HCT116 (cell line): ENCODE measurements around the gene GALNT18. TPM values are rescaled to one million over a fixed set of nuclear protein-coding genes. Genes with fewer than 3 reads are reported as not detected.
A peak's percentile ranks its signal among the peaks of the same experiment; 100 is the strongest.

Experiments
- ATAC-seq: fragments of 200-7000 bp; cut with Tn5 transposase; 2 replicates; pipeline ENCODE4 v1.9.1; 2020; ENCODE audit warnings: mild to moderate bottlenecking, moderate library complexity
- BruUV-seq: library from RNA; stranded (reverse); fragments of 400-500 nt; replicated peaks from 2 replicates; lab custom pipeline; 2021; lab: Mats Ljungman, UMichigan
- CTCF ChIA-PET: fragments of 300-600 bp; sonication (Branson Sonifier 250); formaldehyde crosslinking; loops from one replicate; lab custom pipeline; 2021; ENCODE audit warnings: antibody characterized with exemption; lab: Charles Lee
- POLR2A ChIA-PET: fragments of 300-600, 350-600 bp; sonication (Branson Sonifier 250); formaldehyde crosslinking; loops from one replicate; lab custom pipeline; 2021; ENCODE audit warnings: antibody characterized with exemption; lab: Charles Lee
- RAD21 ChIA-PET, 2 experiments: fragments of 300-600 bp; sonication (Branson Sonifier 250); formaldehyde crosslinking; loops; one replicate each; lab custom pipeline; 2023; ENCODE audit warnings: low total read pairs in 2 of 2; ENCODE audit not compliant: uncharacterized antibody in 2 of 2, unreplicated experiment in 2 of 2, low non-redundant PET in 1 of 2; lab: Charles Lee
- DNase-seq: peaks from one replicate; pipeline ENCODE4 v3.0.0-alpha.2; 2010; ENCODE audit warnings: low read depth, low spot score
- H2AFZ ChIP-seq: fragments of 200-600 bp; shearing (Covaris generic), sonication (generic); 2 replicates; pipeline ENCODE4 v1.6.1; 2017; ENCODE audit warnings: low read depth, mixed run types, mixed read lengths, antibody characterized with exemption, low read length; ENCODE audit not compliant: poor library complexity, severe bottlenecking
- H3K27ac ChIP-seq: 2 replicates; pipeline ENCODE4 v1.5.1; 2012; ENCODE audit warnings: low read depth, low read length
- H3K27me3 ChIP-seq: fragments of 200-600 bp; sonication (generic); 2 replicates; pipeline ENCODE4 v1.6.1; 2016; ENCODE audit warnings: mixed run types, low read length, mixed read lengths; ENCODE audit not compliant: insufficient read depth
- H3K36me3 ChIP-seq, 2 experiments: fragments of 200-500 bp in 1 of 2; fragments of 200-600 bp in 1 of 2; sonication (Bioruptor generic) in 1 of 2; sonication (generic) in 1 of 2; 2 replicates each; pipeline versions ENCODE4 v1.5.1 to v1.6.1; 2014 to 2016; ENCODE audit warnings: low read length in 2 of 2, inconsistent platforms in 1 of 2, mixed read lengths in 1 of 2, mixed run types in 1 of 2; ENCODE audit not compliant: insufficient read depth in 2 of 2, control insufficient read depth in 1 of 2
- H3K4me1 ChIP-seq, 2 experiments: fragments of 200-600 bp in 1 of 2; sonication (generic) in 1 of 2; 2 replicates each; pipeline versions ENCODE4 v1.5.1 to v1.6.1; 2012 to 2017; ENCODE audit warnings: low read length in 2 of 2, inconsistent platforms in 1 of 2, mild to moderate bottlenecking in 1 of 2, mixed read lengths in 1 of 2, mixed run types in 1 of 2, moderate library complexity in 1 of 2; ENCODE audit not compliant: insufficient read depth in 2 of 2, control insufficient read depth in 1 of 2
- H3K4me2 ChIP-seq: fragments of 200-600 bp; sonication (generic); 2 replicates; pipeline ENCODE4 v1.6.1; 2017; ENCODE audit warnings: mixed run types, low read length, mixed read lengths
- H3K4me3 ChIP-seq, 2 experiments: fragments of 200-600 bp in 1 of 2; sonication (generic) in 1 of 2; replicated peaks in 1 of 2; 2 replicates each; pipeline ENCODE4 v1.5.1; 2011 to 2016; ENCODE audit warnings: low read length in 2 of 2, control low read depth in 1 of 2, low read depth in 1 of 2, mild to moderate bottlenecking in 1 of 2, mixed read lengths in 1 of 2, mixed run types in 1 of 2
- H3K79me2 ChIP-seq: fragments of 200-600 bp; sonication (generic); 2 replicates; pipeline ENCODE4 v1.6.1; 2017; ENCODE audit warnings: mild to moderate bottlenecking, mixed run types, low read length, moderate library complexity, mixed read lengths; ENCODE audit not compliant: insufficient read depth
- H3K9ac ChIP-seq: fragments of 200-600 bp; sonication (generic); 2 replicates; pipeline ENCODE4 v1.6.1; 2016; ENCODE audit warnings: low read length, mixed read lengths
- H3K9me2 ChIP-seq: fragments of 200-600 bp; sonication (generic), shearing (Covaris generic); 2 replicates; pipeline ENCODE4 v1.6.1; 2017; ENCODE audit warnings: mixed run types, mild to moderate bottlenecking, moderate library complexity; ENCODE audit not compliant: insufficient read depth
- H3K9me3 ChIP-seq, 2 experiments: fragments of 200-500 bp in 1 of 2; fragments of 200-600 bp in 1 of 2; sonication (Bioruptor generic) in 1 of 2; sonication (generic) in 1 of 2; 2 replicates each; pipeline ENCODE4 v1.6.1; 2014 to 2017; ENCODE audit warnings: low read length in 2 of 2, mixed read lengths in 2 of 2, inconsistent platforms in 1 of 2, low read depth in 1 of 2, mild to moderate bottlenecking in 1 of 2, mixed run types in 1 of 2, moderate library complexity in 1 of 2; ENCODE audit not compliant: control insufficient read depth in 1 of 2, insufficient read depth in 1 of 2
- H4K20me1 ChIP-seq: fragments of 200-600 bp; sonication (generic), shearing (Covaris generic); 2 replicates; pipeline ENCODE4 v1.6.1; 2017; ENCODE audit warnings: mixed run types, mild to moderate bottlenecking, moderate library complexity; ENCODE audit not compliant: insufficient read depth
- ATF3 ChIP-seq: IDR thresholded peaks from 2 replicates; pipeline ENCODE4 v1.6.1; 2012
- CBX3 ChIP-seq: IDR thresholded peaks from 2 replicates; pipeline ENCODE4 v1.6.1; 2012; ENCODE audit warnings: low read depth
- CEBPB ChIP-seq: IDR thresholded peaks from 2 replicates; pipeline ENCODE4 v1.6.1; 2012; ENCODE audit warnings: low read depth
- CTCF ChIP-seq, 3 experiments: fragments of 200-600 bp in 1 of 3; sonication (generic) in 1 of 3; IDR thresholded peaks in 2 of 3; conservative IDR thresholded peaks in 1 of 3; 2 replicates each; pipeline ENCODE4 v1.5.1; 2012 to 2017; ENCODE audit warnings: low read depth in 2 of 3, low read length in 2 of 3, antibody characterized with exemption in 1 of 3, borderline replicate concordance in 1 of 3, control low read depth in 1 of 3, mild to moderate bottlenecking in 1 of 3, mixed read lengths in 1 of 3, mixed run types in 1 of 3, moderate library complexity in 1 of 3; ENCODE audit not compliant: insufficient read depth in 1 of 3
- EGR1 ChIP-seq: IDR thresholded peaks from 2 replicates; pipeline ENCODE4 v1.6.1; 2012; ENCODE audit warnings: low read depth
- EZH2 ChIP-seq: fragments of 200-600 bp; sonication (generic); IDR thresholded peaks from 2 replicates; pipeline ENCODE4 v1.6.1; 2017; ENCODE audit warnings: antibody characterized with exemption, mixed run types
- EZH2phosphoT487 ChIP-seq: fragments of 200-600 bp; IDR thresholded peaks from 2 replicates; pipeline ENCODE4 v1.6.1; 2018; ENCODE audit warnings: antibody characterized with exemption, borderline replicate concordance
- JUND ChIP-seq: IDR thresholded peaks from 2 replicates; pipeline ENCODE4 v1.6.1; 2012
- MAX ChIP-seq: IDR thresholded peaks from 2 replicates; pipeline ENCODE4 v1.6.1; 2012
- POLR2A ChIP-seq: IDR thresholded peaks from 2 replicates; pipeline ENCODE4 v1.7.0; 2011; ENCODE audit warnings: borderline replicate concordance; ENCODE audit not compliant: insufficient read depth, insufficient read length; ENCODE audit errors: extremely low read depth
- REST ChIP-seq: IDR thresholded peaks from 2 replicates; pipeline ENCODE4 v1.6.1; 2012; ENCODE audit warnings: low read depth
- SIN3A ChIP-seq: IDR thresholded peaks from 2 replicates; pipeline ENCODE4 v1.6.1; 2012; ENCODE audit warnings: low read depth
- SP1 ChIP-seq: IDR thresholded peaks from 2 replicates; pipeline ENCODE4 v1.6.1; 2012; ENCODE audit warnings: low read depth
- SRF ChIP-seq: IDR thresholded peaks from 2 replicates; pipeline ENCODE4 v1.6.1; 2012; ENCODE audit warnings: low read depth
- YY1 ChIP-seq: IDR thresholded peaks from 2 replicates; pipeline ENCODE4 v1.6.1; 2011; ENCODE audit warnings: low read length, low read depth, moderate library complexity, mild to moderate bottlenecking; ENCODE audit not compliant: insufficient replicate concordance; ENCODE audit errors: extremely low read depth
- ZFX ChIP-seq: fragments of 450-650 bp; IDR thresholded peaks from 2 replicates; pipeline ENCODE4 v1.6.1; 2017
- intact Hi-C: fragments of 100-400 bp; cut with micrococcal nuclease; formaldehyde crosslinking; loops from 2 replicates; pipeline ENCODE4 v1.10.0; 2022
- total RNA-seq: library from RNA; stranded (reverse); gene quantifications from one replicate; pipeline ENCODE4 v1.2.1, GENCODE V29; 2021; ENCODE audit not compliant: unreplicated experiment

GALNT18 gene
- total RNA-seq, 1 experiment from 2014 or later = 19.9 TPM

GRCh38 chr11:11584937-11585336 is 36.9 kb downstream of the GALNT18 start:
- Histone ChIP-seq H3K4me1 (peaks cover 18 to 44% of the 10 kb centered on the region in 2 experiments), H3K9me3 (no peaks in the 10 kb centered on the region), H3K36me3 (no peaks in the 10 kb centered on the region), H3K27me3 (no peaks in the 10 kb centered on the region), H2AFZ (no peak overlapping the region), H3K79me2 (peaks cover 20% of the 10 kb centered on the region), H3K4me3 (no peak overlapping the region)
- RAD21 ChIA-PET = no interaction called here
- DNase-seq (no peak), ATAC-seq (no peak)
- no TSS peak for BruUV-seq
- intact Hi-C loops = no loop called here
- no peak for TF ChIP-seq POLR2A
- TF ChIP-seq SRF = no peak
- no peak for TF ChIP-seq REST
- TF ChIP-seq CEBPB = no peak
- TF ChIP-seq SIN3A = no peak
- no peak for TF ChIP-seq EZH2phosphoT487
- TF ChIP-seq, all 23 proteins: peak for 0
- H3K4me2 ChIP-seq = peak overlapping the region; percentile 58
- CTCF ChIA-PET = no interaction called here
- H3K9ac ChIP-seq = no peak overlapping the region
- POLR2A ChIA-PET = no interaction called here
- H3K9me2 ChIP-seq = no peaks in the 10 kb centered on the region
- no peaks in the 10 kb centered on the region for H4K20me1 ChIP-seq
- H3K27ac ChIP-seq = no peak overlapping the region

GRCh38 chr11:11584530-11584810 is 37.3 kb downstream of the GALNT18 start:
- H3K9me2 ChIP-seq = no peaks in the 10 kb centered on the region
- no peaks in the 10 kb centered on the region for H4K20me1 ChIP-seq
- no peaks in the 10 kb centered on the region for H3K36me3 ChIP-seq
- ATAC-seq (peak; percentile 89), DNase-seq (peak; percentile 41)
- RAD21 ChIA-PET = no interaction called here
- peak overlapping the region; percentile 58 for H3K4me2 ChIP-seq
- CTCF ChIA-PET = no interaction called here
- no peaks in the 10 kb centered on the region for H3K27me3 ChIP-seq
- no peak overlapping the region; a peak in 1 of 4 replicates for H3K4me3 ChIP-seq
- BruUV-seq = no TSS peak
- peaks cover 16% of the 10 kb centered on the region for H3K79me2 ChIP-seq
- intact Hi-C loops = no loop called here
- no peak overlapping the region for H3K9ac ChIP-seq
- H3K27ac ChIP-seq = no peak overlapping the region
- no peak overlapping the region for H2AFZ ChIP-seq
- peaks cover 18 to 43% of the 10 kb centered on the region in 2 experiments for H3K4me1 ChIP-seq
- POLR2A ChIA-PET = no interaction called here
- no peaks in the 10 kb centered on the region for H3K9me3 ChIP-seq
- no peak for TF ChIP-seq CTCF (IDR thresholded peaks at IDR 0.05 in 2 of 3, conservative IDR thresholded peaks at IDR 0.05 in 1 of 3; ENCODE audit: borderline replicate concordance in 1 of 3, insufficient read depth in 1 of 3, low read depth in 2 of 3, low read length in 2 of 3)
- no peak for TF ChIP-seq ATF3
- TF ChIP-seq MAX = no peak
- no peak for TF ChIP-seq EZH2
- TF ChIP-seq CEBPB = no peak
- TF ChIP-seq POLR2A = no peak
- TF ChIP-seq ZFX = no peak
- TF ChIP-seq SP1 = peak; percentile 13; the same call in 1 of the 2 replicates
- no peak for TF ChIP-seq SRF
- TF ChIP-seq YY1 = no peak
- peak; percentile 53 for TF ChIP-seq JUND
- no peak for TF ChIP-seq EGR1
- no peak for TF ChIP-seq CBX3
